Coronary artery (tissue), 2 donors: ENCODE results near the gene CRACR2A.

Experiments used
- DNase-seq: peaks from one replicate; pipeline ENCODE4 v3.0.0-alpha.2; 2017; ENCODE audit warnings: low spot score
- H3K27ac ChIP-seq, 2 donors: fragments of 200-600 bp; sonication (generic); one replicate each; pipeline ENCODE4 v1.5.1; 2016 to 2019
- H3K4me3 ChIP-seq: fragments of 200-600 bp; sonication (generic); 2 replicates; pipeline ENCODE4 v1.5.1; 2016; ENCODE audit warnings: mild to moderate bottlenecking, moderate library complexity
- CTCF ChIP-seq: fragments of 200-600 bp; sonication (generic); IDR thresholded peaks from one replicate; pipeline ENCODE4 v1.5.1; 2019; ENCODE audit warnings: antibody characterized with exemption

Gene CRACR2A

GRCh38 chr12:3641428-3642018, 111.4 kb downstream of the CRACR2A start:
- no peak for DNase-seq
- no peak overlapping the region for H3K27ac ChIP-seq

GRCh38 chr12:3636328-3636727, 116.6 kb downstream of the CRACR2A start:
- no peak for TF ChIP-seq CTCF
- DNase-seq: no peak
- Histone ChIP-seq H3K4me3 (no peak overlapping the region), H3K27ac (no peak overlapping the region)

More at GRCh38 chr12:3641428-3642018, 111.4 kb downstream of the CRACR2A start:
- H3K4me3 ChIP-seq: no peak overlapping the region
- TF ChIP-seq CTCF: no peak

- no peak for TF ChIP-seq CTCF
- Histone ChIP-seq H3K4me3 (no peak overlapping the region), H3K27ac (no peak overlapping the region)
- DNase-seq: no peak
Measured at GRCh38 chr12:3634348-3634747, 118.6 kb downstream of the CRACR2A start.

- no peak overlapping the region for H3K27ac ChIP-seq
- TF ChIP-seq CTCF: no peak
- H3K4me3 ChIP-seq: no peak overlapping the region
- DNase-seq: no peak
Measured at GRCh38 chr12:3633396-3633795, 119.5 kb downstream of the CRACR2A start.

GRCh38 chr12:3632754-3633153, 120.2 kb downstream of the CRACR2A start:
- no peak for DNase-seq
- H3K27ac ChIP-seq: no peak overlapping the region
- TF ChIP-seq CTCF: no peak
- H3K4me3 ChIP-seq: no peak overlapping the region

- DNase-seq: no peak
- H3K27ac ChIP-seq: no peak overlapping the region
- no peak for TF ChIP-seq CTCF
- H3K4me3 ChIP-seq: no peak overlapping the region
Measured at GRCh38 chr12:3632256-3632655, 120.7 kb downstream of the CRACR2A start.

- no peak for DNase-seq
- H3K4me3 ChIP-seq: no peak overlapping the region
- no peak for TF ChIP-seq CTCF
- H3K27ac ChIP-seq: no peak overlapping the region
Measured at GRCh38 chr12:3631759-3632158, 121.2 kb downstream of the CRACR2A start.
